GM19023 (cell line): Measurements from ENCODE around the gene RIMBP2.

ENCODE experiments used
- ATAC-seq: cut with Tn5 transposase; IDR thresholded peaks from one replicate; pipeline ENCODE4 v1.9.1; 2021; ENCODE audit warnings: mild to moderate bottlenecking, moderate library complexity; ENCODE audit not compliant: unreplicated experiment

RIMBP2 gene

GRCh38 chr12:130454296-130454695 is 261.8 kb downstream of the RIMBP2 start:
- no peak for ATAC-seq

DNA sequence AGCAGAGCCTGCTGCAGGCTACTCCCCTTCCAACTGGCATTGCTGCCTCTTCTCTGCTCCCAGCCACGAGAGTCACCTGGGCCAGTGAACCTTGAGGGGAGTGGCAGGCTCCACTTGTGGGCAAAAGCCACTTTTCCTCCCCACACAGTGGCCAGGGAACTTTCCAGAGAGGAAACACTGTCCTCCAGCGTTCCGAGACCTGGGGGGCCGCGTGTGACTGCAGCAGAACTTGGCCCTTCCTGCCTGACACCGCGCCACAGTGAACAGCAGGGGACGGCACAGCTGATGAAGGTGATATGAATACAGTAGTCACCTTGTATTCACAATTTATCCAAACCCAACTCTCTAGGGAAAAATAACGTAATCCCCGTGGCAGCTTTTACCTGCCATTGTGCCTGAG is 263.6 kb downstream of the RIMBP2 start:
- no peak for ATAC-seq

DNA sequence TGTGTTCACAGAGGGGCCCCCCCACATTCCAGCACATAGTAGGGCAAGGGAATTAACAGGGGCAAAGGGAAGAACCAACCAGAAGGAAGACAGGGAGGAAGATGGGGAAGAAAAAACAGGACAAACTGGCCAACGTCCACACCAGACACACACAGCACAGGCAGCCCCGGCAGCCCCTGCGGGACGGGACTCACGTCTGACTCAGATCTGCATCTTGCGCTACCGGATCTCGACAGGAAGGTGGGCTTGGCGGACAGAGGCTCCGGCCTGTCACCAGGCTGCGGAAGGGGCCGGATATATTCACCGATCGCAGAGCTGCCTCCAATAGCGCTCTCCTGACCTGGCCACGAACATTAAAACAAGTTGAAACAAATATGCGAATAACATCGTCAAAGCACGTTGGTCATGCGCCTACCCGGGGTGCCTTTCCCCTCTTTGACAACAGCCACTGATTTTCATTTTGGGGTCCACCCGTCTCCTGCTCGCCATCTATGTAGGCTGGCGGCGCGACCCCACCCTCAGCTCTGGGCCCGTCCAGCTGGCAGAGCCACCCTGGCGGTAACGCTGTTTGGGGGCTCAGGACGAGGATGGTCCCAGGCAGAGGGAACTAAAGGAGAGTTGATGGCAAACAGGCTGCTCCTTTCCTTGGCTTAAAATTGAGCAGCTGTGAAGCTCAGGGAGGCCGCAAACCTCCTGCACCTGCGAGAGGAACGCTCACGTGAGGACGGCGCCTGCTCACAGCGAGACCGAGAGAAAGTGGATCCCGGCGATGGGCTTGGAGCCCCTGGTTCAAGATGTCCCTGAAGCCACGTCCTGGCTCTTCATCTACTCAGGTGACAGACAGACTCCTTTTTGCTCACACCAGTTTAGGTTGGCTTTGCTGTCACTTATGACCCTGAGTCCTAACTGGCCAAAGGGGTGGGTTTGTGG is 264.8 kb downstream of the RIMBP2 start:
- no peak for ATAC-seq

GRCh38 chr12:130449291-130449690 is 266.8 kb downstream of the RIMBP2 start:
- no peak for ATAC-seq

DNA sequence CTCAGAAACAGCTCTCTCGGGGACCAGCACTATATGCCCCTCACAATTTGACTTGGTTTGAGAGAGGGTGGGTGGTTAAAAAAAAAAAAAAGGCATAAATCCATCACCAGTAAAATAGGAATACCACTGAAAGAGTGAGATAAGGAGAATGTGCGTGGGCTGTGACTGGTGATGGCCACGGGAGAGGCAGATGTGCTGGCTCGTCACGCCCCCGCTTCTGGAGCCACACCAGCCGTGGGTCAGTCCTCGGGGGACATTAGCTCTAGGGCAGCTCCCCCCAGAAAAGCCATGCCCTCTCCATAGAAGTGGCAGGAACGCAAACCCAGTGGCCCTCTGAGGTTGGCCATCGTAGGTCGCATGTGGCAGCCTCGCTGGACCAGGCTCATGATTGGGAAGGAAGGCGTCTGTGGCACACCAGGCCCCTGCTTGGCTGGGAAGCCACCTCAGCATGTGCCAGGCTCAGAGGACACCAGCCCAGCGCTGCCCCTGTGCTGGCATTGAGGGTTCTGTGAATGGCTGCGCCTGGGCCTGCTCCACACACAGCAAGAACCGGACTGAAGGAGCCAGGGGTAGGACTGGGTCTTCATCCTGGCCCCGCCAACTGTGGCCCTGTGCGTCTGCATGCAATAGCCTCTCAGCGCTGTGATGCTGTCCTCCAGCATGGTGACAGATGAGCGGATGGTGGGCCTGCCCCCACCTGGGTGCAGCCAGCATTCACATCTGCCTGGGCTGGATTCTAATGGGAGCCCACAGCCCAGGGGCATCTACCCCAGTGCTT is 267.9 kb downstream of the RIMBP2 start:
- no peak for ATAC-seq

GRCh38 chr12:130447655-130447965 is 268.5 kb downstream of the RIMBP2 start:
- ATAC-seq = no peak

- ATAC-seq = no peak
Measured at GRCh38 chr12:130446846-130447654, 269.0 kb downstream of the RIMBP2 start.

DNA sequence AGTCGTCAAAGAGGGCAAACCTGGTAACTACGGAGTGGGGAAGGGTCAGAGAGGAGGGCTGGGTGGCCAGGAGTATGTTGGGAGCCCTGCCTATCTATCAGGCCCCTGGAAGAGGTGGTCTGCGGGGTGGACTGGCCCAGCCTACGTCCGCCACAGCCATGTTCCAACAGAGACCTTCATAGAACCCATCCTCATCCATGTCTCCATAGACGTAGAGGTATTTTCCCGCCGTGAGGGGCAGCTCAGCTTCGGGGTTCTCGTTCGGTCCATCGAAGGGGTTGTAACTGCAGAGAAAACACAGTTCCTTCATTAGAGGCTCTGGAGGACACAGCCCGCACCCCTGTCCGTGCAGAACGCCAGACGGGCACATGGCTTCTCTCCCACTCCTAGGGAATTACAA is 271.1 kb downstream of the RIMBP2 start:
- ATAC-seq = no peak

- no peak for ATAC-seq
Measured at GRCh38 chr12:130444061-130444460, 272.0 kb downstream of the RIMBP2 start.

- ATAC-seq = no peak
Measured at GRCh38 chr12:130441771-130442760, 274.0 kb downstream of the RIMBP2 start.

GRCh38 chr12:130440411-130441080 is 275.6 kb downstream of the RIMBP2 start:
- no peak for ATAC-seq

GRCh38 chr12:130439250-130439649 is 276.8 kb downstream of the RIMBP2 start:
- ATAC-seq = no peak

DNA sequence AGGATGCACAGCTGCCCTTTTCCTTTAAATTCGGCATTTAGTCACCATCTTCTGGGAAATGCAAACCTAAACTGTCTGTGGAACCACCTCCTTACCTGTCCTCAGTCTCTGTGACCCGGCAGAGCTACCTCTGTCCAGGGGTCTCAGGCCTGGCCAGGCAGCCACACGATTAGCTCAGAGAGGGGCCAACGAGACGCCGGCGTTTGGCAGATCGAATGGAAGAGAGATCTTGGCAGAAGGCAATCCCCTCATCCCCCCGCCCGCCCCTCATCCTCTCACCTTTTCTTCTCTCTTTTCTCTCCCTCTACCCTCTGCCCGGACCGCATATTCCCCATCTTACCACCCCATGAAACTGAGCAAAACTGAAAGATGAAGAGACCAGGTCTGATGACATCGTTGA is 277.4 kb downstream of the RIMBP2 start:
- ATAC-seq = no peak

GRCh38 chr12:130438243-130438620 is 277.9 kb downstream of the RIMBP2 start:
- ATAC-seq = no peak

DNA sequence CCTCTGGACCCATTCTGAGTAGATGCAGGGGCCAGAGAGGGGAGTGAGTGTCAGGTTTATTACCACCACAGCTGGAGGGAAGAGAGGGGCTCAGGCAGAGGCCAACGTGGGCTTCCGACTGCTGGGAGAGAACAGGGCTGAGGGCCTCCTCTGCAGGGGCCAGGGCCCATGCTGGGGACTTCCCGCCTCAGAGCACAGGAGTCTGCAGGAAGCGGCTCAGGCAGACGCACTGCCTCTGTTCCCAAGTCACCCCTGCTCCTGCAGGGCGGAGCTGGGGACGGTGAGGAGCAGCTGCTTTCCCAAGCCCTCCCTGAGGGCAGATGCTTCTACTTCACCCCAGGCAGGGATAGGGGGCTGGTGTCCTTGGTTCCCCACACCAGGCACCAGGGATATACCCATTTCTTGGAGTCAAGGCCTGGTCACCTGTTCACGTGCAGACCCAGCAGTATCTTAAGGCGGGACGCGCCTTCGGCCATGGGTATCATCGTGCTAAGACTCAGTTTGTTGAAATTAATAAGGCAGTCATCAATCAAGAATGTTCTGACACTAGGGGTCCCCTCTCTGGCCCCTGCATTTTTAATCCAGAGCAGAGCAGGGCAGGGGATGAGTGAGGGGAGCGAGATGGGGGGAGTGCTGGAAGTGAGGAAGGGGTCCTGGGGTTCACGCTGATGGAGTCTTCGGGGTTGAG is 278.4 kb downstream of the RIMBP2 start:
- no peak for ATAC-seq

GRCh38 chr12:130436741-130437501 is 279.2 kb downstream of the RIMBP2 start:
- no peak for ATAC-seq

DNA sequence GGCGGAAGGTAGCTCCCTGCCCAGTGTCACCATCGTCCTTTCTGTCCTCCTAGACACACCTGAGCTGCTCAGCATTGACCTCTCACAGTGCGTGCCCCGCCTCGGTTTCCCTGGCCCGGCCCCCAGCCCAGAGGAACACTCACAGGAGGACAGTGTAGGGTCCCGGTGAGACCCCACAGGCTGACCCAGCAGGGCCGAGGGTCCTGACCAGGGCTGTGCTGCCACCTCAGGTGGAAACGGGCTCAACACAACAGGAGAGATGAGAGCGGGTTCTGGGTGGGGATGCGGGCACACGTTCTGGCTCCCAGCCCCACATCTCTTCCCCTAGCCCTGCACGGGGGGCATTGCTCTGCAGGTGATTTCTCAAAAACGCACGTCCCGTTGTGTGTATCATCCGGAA is 280.3 kb downstream of the RIMBP2 start:
- no peak for ATAC-seq

DNA sequence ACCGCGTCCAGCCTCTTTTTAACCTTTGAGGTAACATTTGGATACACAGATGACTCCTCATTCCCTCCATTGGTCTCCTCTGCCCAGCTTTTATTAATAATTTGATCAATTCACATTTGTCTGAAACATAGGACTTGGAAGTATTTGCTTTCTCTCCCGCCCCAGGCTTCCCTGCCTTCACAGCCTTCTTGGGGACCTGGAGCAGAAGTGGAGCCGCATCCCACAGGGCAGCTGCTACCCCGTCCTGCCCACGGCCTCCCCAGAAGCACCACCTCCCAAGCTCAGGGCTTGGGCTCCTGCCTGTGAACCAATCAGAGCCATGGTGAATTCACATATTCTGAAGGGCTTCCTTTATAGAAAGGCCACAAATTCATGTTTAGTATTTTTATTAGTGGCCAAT is 280.8 kb downstream of the RIMBP2 start:
- ATAC-seq = no peak
